HCT116 (cell line): ENCODE measurements around the gene MAPRE3. TPM values are rescaled to one million over a fixed set of nuclear protein-coding genes. Genes with fewer than 3 reads are reported as not detected.

Experiments used
- ATAC-seq: fragments of 200-7000 bp; cut with Tn5 transposase; 2 replicates; pipeline ENCODE4 v1.9.1; 2020; ENCODE audit warnings: mild to moderate bottlenecking, moderate library complexity
- BruUV-seq: library from RNA; stranded (reverse); fragments of 400-500 nt; replicated peaks from 2 replicates; lab custom pipeline; 2021; lab: Mats Ljungman, UMichigan
- CTCF ChIA-PET: fragments of 300-600 bp; sonication (Branson Sonifier 250); formaldehyde crosslinking; loops from one replicate; lab custom pipeline; 2021; ENCODE audit warnings: antibody characterized with exemption; lab: Charles Lee
- POLR2A ChIA-PET: fragments of 300-600, 350-600 bp; sonication (Branson Sonifier 250); formaldehyde crosslinking; loops from one replicate; lab custom pipeline; 2021; ENCODE audit warnings: antibody characterized with exemption; lab: Charles Lee
- RAD21 ChIA-PET, 2 experiments: fragments of 300-600 bp; sonication (Branson Sonifier 250); formaldehyde crosslinking; loops; one replicate each; lab custom pipeline; 2023; ENCODE audit warnings: low total read pairs in 2 of 2; ENCODE audit not compliant: uncharacterized antibody in 2 of 2, unreplicated experiment in 2 of 2, low non-redundant PET in 1 of 2; lab: Charles Lee
- DNase-seq: peaks from one replicate; pipeline ENCODE4 v3.0.0-alpha.2; 2010; ENCODE audit warnings: low read depth, low spot score
- H2AFZ ChIP-seq: fragments of 200-600 bp; shearing (Covaris generic), sonication (generic); 2 replicates; pipeline ENCODE4 v1.6.1; 2017; ENCODE audit warnings: low read depth, mixed run types, mixed read lengths, antibody characterized with exemption, low read length; ENCODE audit not compliant: poor library complexity, severe bottlenecking
- H3K27ac ChIP-seq: 2 replicates; pipeline ENCODE4 v1.5.1; 2012; ENCODE audit warnings: low read depth, low read length
- H3K27me3 ChIP-seq: fragments of 200-600 bp; sonication (generic); 2 replicates; pipeline ENCODE4 v1.6.1; 2016; ENCODE audit warnings: mixed run types, low read length, mixed read lengths; ENCODE audit not compliant: insufficient read depth
- H3K36me3 ChIP-seq, 2 experiments: fragments of 200-500 bp in 1 of 2; fragments of 200-600 bp in 1 of 2; sonication (Bioruptor generic) in 1 of 2; sonication (generic) in 1 of 2; 2 replicates each; pipeline versions ENCODE4 v1.5.1 to v1.6.1; 2014 to 2016; ENCODE audit warnings: low read length in 2 of 2, inconsistent platforms in 1 of 2, mixed read lengths in 1 of 2, mixed run types in 1 of 2; ENCODE audit not compliant: insufficient read depth in 2 of 2, control insufficient read depth in 1 of 2
- H3K4me1 ChIP-seq, 2 experiments: fragments of 200-600 bp in 1 of 2; sonication (generic) in 1 of 2; 2 replicates each; pipeline versions ENCODE4 v1.5.1 to v1.6.1; 2012 to 2017; ENCODE audit warnings: low read length in 2 of 2, inconsistent platforms in 1 of 2, mild to moderate bottlenecking in 1 of 2, mixed read lengths in 1 of 2, mixed run types in 1 of 2, moderate library complexity in 1 of 2; ENCODE audit not compliant: insufficient read depth in 2 of 2, control insufficient read depth in 1 of 2
- H3K4me2 ChIP-seq: fragments of 200-600 bp; sonication (generic); 2 replicates; pipeline ENCODE4 v1.6.1; 2017; ENCODE audit warnings: mixed run types, low read length, mixed read lengths
- H3K4me3 ChIP-seq, 2 experiments: fragments of 200-600 bp in 1 of 2; sonication (generic) in 1 of 2; replicated peaks in 1 of 2; 2 replicates each; pipeline ENCODE4 v1.5.1; 2011 to 2016; ENCODE audit warnings: low read length in 2 of 2, control low read depth in 1 of 2, low read depth in 1 of 2, mild to moderate bottlenecking in 1 of 2, mixed read lengths in 1 of 2, mixed run types in 1 of 2
- H3K79me2 ChIP-seq: fragments of 200-600 bp; sonication (generic); 2 replicates; pipeline ENCODE4 v1.6.1; 2017; ENCODE audit warnings: mild to moderate bottlenecking, mixed run types, low read length, moderate library complexity, mixed read lengths; ENCODE audit not compliant: insufficient read depth
- H3K9ac ChIP-seq: fragments of 200-600 bp; sonication (generic); 2 replicates; pipeline ENCODE4 v1.6.1; 2016; ENCODE audit warnings: low read length, mixed read lengths
- H3K9me2 ChIP-seq: fragments of 200-600 bp; sonication (generic), shearing (Covaris generic); 2 replicates; pipeline ENCODE4 v1.6.1; 2017; ENCODE audit warnings: mixed run types, mild to moderate bottlenecking, moderate library complexity; ENCODE audit not compliant: insufficient read depth
- H3K9me3 ChIP-seq, 2 experiments: fragments of 200-500 bp in 1 of 2; fragments of 200-600 bp in 1 of 2; sonication (Bioruptor generic) in 1 of 2; sonication (generic) in 1 of 2; 2 replicates each; pipeline ENCODE4 v1.6.1; 2014 to 2017; ENCODE audit warnings: low read length in 2 of 2, mixed read lengths in 2 of 2, inconsistent platforms in 1 of 2, low read depth in 1 of 2, mild to moderate bottlenecking in 1 of 2, mixed run types in 1 of 2, moderate library complexity in 1 of 2; ENCODE audit not compliant: control insufficient read depth in 1 of 2, insufficient read depth in 1 of 2
- H4K20me1 ChIP-seq: fragments of 200-600 bp; sonication (generic), shearing (Covaris generic); 2 replicates; pipeline ENCODE4 v1.6.1; 2017; ENCODE audit warnings: mixed run types, mild to moderate bottlenecking, moderate library complexity; ENCODE audit not compliant: insufficient read depth
- CEBPB ChIP-seq: IDR thresholded peaks from 2 replicates; pipeline ENCODE4 v1.6.1; 2012; ENCODE audit warnings: low read depth
- CTCF ChIP-seq, 3 experiments: fragments of 200-600 bp in 1 of 3; sonication (generic) in 1 of 3; IDR thresholded peaks in 2 of 3; conservative IDR thresholded peaks in 1 of 3; 2 replicates each; pipeline ENCODE4 v1.5.1; 2012 to 2017; ENCODE audit warnings: low read depth in 2 of 3, low read length in 2 of 3, antibody characterized with exemption in 1 of 3, borderline replicate concordance in 1 of 3, control low read depth in 1 of 3, mild to moderate bottlenecking in 1 of 3, mixed read lengths in 1 of 3, mixed run types in 1 of 3, moderate library complexity in 1 of 3; ENCODE audit not compliant: insufficient read depth in 1 of 3
- ELF1 ChIP-seq: IDR thresholded peaks from 2 replicates; pipeline ENCODE4 v1.6.1; 2012; ENCODE audit warnings: low read depth, borderline replicate concordance
- EZH2phosphoT487 ChIP-seq: fragments of 200-600 bp; IDR thresholded peaks from 2 replicates; pipeline ENCODE4 v1.6.1; 2018; ENCODE audit warnings: antibody characterized with exemption, borderline replicate concordance
- FOSL1 ChIP-seq: IDR thresholded peaks from 2 replicates; pipeline ENCODE4 v1.6.1; 2012; ENCODE audit warnings: low read depth
- POLR2A ChIP-seq: IDR thresholded peaks from 2 replicates; pipeline ENCODE4 v1.7.0; 2011; ENCODE audit warnings: borderline replicate concordance; ENCODE audit not compliant: insufficient read depth, insufficient read length; ENCODE audit errors: extremely low read depth
- POLR2AphosphoS5 ChIP-seq: IDR thresholded peaks from 2 replicates; pipeline ENCODE4 v1.6.1; 2011; ENCODE audit warnings: mild to moderate bottlenecking, low read depth, low read length, moderate library complexity
- SIN3A ChIP-seq: IDR thresholded peaks from 2 replicates; pipeline ENCODE4 v1.6.1; 2012; ENCODE audit warnings: low read depth
- TCF7L2 ChIP-seq: IDR thresholded peaks from 2 replicates; pipeline ENCODE4 v1.7.0; 2011; ENCODE audit warnings: borderline replicate concordance, inconsistent platforms; ENCODE audit not compliant: insufficient read depth, insufficient read length; ENCODE audit errors: extremely low read depth
- YY1 ChIP-seq: IDR thresholded peaks from 2 replicates; pipeline ENCODE4 v1.6.1; 2011; ENCODE audit warnings: low read length, low read depth, moderate library complexity, mild to moderate bottlenecking; ENCODE audit not compliant: insufficient replicate concordance; ENCODE audit errors: extremely low read depth
- ZBTB33 ChIP-seq: IDR thresholded peaks from 2 replicates; pipeline ENCODE4 v1.6.1; 2011; ENCODE audit warnings: mild to moderate bottlenecking, low read length, moderate library complexity; ENCODE audit not compliant: insufficient replicate concordance; ENCODE audit errors: extremely low read depth
- ZFX ChIP-seq: fragments of 450-650 bp; IDR thresholded peaks from 2 replicates; pipeline ENCODE4 v1.6.1; 2017
- intact Hi-C: fragments of 100-400 bp; cut with micrococcal nuclease; formaldehyde crosslinking; loops from 2 replicates; pipeline ENCODE4 v1.10.0; 2022
- total RNA-seq: library from RNA; stranded (reverse); gene quantifications from one replicate; pipeline ENCODE4 v1.2.1, GENCODE V29; 2021; ENCODE audit not compliant: unreplicated experiment
- TF ChIP-seq, protein P1 (sequence below): IDR thresholded peaks from 2 replicates; pipeline ENCODE4 v1.6.1; 2012

The MAPRE3 gene
- total RNA-seq, 1 experiment from 2014 or later: 12.1 TPM

- Histone ChIP-seq H3K36me3 (no peaks in the 10 kb centered on the region), H3K9me2 (no peaks in the 10 kb centered on the region), H3K9me3 (no peaks in the 10 kb centered on the region), H3K4me2 (no peak overlapping the region), H3K27ac (no peak overlapping the region), H3K4me1 (peaks cover 26 to 57% of the 10 kb centered on the region in 2 experiments), H4K20me1 (no peaks in the 10 kb centered on the region), H3K79me2 (no peaks in the 10 kb centered on the region), H3K4me3 (no peak overlapping the region), H3K27me3 (no peaks in the 10 kb centered on the region), H3K9ac (no peak overlapping the region), H2AFZ (no peak overlapping the region)
- RAD21 ChIA-PET: no interaction called here
- no TSS peak for BruUV-seq
- intact Hi-C loops: no loop called here
- POLR2A ChIA-PET: no interaction called here
- DNase-seq (no peak), ATAC-seq (no peak)
- CTCF ChIA-PET: interaction anchor here (2.1 kb wide), 1 partner anchor 52 kb away, joined by 13 read pairs; no protein-coding TSS in a partner anchor
- TF ChIP-seq CTCF (IDR thresholded peaks at IDR 0.05 in 2 of 3, conservative IDR thresholded peaks at IDR 0.05 in 1 of 3; ENCODE audit: borderline replicate concordance in 1 of 3, insufficient read depth in 1 of 3, low read depth in 2 of 3, low read length in 2 of 3) (no peak), POLR2AphosphoS5 (no peak), POLR2A (no peak), ZFX (no peak), ZBTB33 (no peak), FOSL1 (no peak), TCF7L2 (no peak), ELF1 (no peak), SIN3A (no peak), CEBPB (no peak), YY1 (no peak), EZH2phosphoT487 (no peak)
- TF ChIP-seq, protein P1, sequence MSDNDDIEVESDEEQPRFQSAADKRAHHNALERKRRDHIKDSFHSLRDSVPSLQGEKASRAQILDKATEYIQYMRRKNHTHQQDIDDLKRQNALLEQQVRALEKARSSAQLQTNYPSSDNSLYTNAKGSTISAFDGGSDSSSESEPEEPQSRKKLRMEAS: no peak
Observed at GRCh38 chr2:27013738-27014137, 43.3 kb downstream of the MAPRE3 start.
